HL-60/S4 treated with phorbol 12-myristate 13-acetate at 8.2 ng/mL for 4 days and 3 days (cell line): ENCODE data around the gene TRAFD1.

ENCODE experiments used
- in situ Hi-C: fragments of 300-500 bp; cut with MboI; formaldehyde crosslinking; loops from 2 replicates; pipeline ENCODE4 v1.15.0; 2022; ENCODE audit warnings: low sequenced_read_pairs

Gene TRAFD1

DNA sequence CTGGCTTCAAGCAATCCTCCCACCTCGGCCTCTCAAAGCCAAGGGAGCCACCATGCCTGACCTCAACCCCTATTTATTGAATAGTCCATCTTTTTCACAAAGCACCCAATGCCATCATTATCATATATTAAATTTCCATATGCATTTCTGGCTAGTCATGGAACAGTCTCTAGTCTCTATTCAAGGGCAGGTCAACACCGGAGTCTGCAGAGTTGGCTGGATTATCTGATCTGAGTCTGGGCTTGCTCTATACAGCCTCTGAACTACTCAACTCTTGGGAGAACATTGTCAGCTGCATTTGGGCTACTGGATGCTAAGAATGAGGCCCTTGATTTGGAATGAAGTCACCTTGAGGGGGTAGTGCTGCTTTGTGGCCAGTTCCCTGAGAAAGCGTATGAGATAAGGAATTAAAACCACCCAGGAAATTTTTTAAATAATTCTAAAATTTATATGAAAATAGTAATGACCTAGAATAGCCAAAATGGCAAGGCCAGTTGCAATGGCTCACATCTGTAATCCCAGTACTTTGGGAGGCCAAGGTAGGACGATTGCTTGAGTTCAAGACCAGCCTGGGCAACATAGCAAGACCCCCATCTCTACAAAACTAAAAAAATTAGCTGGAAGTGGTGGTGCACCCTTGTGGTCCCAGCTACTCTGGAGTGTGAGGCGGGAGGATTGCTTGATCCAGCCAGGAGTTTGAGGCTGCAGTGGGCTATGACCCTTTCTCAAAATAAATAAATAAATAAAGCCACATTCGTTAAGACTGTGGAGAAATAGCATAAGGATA, 9.9 kb upstream of the TRAFD1 start:
- in situ Hi-C loops: no loop called here

DNA sequence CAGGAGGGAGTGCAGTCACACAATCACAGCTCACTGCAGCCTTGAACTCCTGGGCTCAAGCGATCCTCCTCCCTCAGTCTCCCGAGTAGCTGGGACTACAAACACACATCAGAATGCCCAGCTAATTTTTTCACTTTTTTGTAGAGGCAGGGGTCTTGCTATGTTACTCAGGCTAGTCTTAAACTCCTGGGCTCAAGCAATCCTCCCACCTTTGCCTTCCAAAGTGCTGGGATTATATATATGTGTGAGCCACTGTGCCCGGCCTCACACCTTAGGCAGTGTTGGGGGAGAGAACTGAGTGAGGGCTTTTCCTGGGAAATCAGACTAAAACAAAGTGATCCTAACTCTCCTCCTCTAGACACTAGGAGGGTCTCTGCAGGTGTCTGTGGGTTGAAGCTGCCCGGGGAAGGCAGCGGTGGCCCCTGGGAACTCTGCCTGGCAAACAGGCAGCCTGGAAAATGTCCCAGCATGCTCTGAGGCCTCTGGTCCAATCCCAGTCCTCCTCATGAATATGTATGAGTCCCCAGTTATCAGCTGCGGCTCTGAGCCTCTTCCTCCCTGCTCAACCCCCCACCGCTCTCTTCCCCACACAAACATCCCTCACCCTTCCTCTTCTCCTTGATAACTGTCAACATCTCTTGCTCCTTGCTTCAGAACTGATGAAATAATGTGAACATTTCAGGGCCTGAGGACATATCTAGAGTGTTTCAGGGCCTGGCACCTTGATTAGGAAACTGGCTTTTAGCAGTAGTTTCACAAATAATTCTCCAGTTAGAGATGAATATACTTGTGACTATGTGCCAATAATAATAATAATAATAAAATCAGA, 8.9 kb upstream of the TRAFD1 start:
- in situ Hi-C loops: no loop called here

- in situ Hi-C loops: no loop called here
These were observed 7.7 kb upstream of the TRAFD1 start for GRCh38 chr12:112117685-112118084.

DNA sequence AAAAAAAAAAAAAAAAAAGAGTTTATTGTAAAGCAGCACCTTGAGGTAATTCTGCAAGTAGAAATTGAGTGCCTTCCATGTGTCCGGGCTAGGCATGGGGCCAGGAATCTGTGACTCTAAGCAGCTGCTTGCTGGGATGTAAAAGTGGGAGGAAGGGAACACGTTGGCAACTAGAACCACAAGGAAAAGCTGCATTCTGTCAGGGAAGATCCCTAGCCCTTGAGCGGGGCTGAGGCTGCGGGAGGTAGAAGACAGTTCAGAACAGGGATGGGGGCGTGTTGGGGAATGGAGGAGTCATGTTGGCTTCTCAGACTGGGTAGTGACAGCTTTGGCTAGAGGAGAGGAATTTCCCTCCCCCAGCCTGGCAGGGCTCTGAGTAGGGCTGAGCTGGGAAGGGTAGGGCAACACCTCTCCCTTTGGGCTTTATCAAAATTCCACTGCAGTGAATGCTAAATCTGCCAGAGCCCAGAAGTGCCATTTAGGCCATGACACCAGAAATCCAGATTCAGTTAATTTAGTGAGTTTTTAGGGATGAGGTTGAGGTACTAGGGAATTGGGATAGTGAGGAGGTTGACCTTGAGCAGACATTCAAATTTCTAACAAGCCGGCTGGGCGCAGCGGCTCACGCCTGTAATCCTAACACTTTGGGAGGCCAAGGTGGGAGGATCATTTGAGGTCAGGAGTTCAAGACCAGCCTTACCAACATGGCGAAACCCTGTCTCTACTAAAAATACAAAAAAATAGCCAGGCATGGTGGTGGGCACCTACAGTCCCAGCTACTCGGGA, 3.4 kb upstream of the TRAFD1 start:
- in situ Hi-C loops: no loop called here

DNA sequence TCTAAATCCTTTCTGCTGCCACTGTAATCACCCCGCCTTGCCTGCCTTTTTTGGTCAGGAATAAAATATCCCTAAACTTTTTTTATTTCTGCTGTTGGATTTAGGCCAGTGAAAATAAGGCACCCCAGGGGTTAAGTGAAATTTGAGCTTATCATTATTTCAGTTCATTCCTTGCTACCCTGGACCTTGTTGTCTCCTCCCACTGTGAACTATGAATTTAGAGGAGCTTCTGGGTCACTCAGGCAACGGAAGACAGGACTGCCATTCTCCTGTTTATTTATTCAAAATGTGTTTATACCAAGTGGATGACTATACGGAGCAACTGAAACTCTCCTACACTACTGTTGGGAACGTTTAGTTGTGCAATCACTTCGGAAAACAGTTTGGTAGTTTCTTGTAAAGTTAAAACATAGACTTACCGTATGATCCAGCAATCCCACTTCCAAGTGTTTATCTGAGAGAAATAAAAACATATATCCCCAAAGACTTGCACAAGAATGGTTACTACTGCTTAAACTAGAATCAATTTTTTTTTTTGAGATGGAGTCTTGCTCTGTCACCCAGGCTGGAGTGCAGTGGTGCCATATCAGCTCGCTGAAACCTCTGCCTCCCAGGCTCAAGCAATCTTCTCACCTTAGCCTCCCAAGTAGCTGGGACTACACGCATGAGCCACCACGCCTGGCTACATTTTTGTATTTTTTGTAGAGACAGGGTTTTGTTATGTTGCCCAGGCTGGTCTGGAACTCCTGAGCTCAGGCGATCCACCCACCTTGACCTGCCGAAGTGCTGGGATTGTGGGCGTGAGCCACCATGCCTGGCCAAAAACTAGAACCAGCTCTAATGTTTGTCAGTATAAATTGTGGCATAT, 2.3 kb upstream of the TRAFD1 start:
- in situ Hi-C loops: no loop called here

DNA sequence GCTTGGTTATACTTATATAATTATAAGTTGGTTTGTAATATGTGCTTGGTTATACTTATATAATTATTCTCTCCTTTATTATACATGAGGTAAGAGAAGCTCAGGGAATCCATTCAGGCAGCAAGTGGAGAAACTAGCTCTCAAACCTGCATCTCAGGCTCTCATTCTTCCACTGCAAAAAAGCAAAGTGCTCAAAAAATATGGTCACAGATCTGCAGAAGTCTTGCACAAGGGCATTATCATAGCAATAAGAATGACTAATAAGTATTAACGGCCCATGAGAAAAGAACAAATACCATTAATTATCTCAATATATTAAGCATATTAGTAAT, 476 bp upstream of the TRAFD1 start:
- in situ Hi-C loops: no loop called here

DNA sequence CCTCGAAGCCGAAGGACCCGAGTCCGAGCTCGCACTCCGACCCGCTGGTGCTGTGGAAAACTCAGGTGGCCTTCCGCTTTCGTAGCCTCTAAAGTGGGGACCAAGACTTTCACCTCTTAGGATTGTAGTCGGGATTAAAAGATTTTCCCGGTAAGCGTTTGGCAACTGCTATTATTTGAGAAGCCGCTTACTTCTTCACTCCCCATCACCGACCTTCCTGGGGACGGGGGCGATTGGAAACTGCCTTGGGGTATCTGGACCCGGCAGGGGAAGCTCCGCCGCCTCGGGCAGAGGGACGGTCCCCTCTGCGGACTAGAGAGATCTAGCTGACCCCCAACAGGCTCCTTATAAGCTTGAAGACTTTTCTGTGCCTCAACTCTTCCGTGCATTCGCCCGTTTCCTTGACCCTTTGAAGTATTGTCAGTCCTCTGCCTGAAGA, 659 bp downstream of the TRAFD1 start:
- in situ Hi-C loops: no loop called here

- in situ Hi-C loops: no loop called here
These were observed 1.6 kb downstream of the TRAFD1 start for GRCh38 chr12:112126911-112127310.

GRCh38 chr12:112130441-112130998, 5.2 kb downstream of the TRAFD1 start:
- in situ Hi-C loops: no loop called here

GRCh38 chr12:112131686-112132085, 6.3 kb downstream of the TRAFD1 start:
- in situ Hi-C loops: no loop called here

- in situ Hi-C loops: no loop called here
These were observed 8.1 kb downstream of the TRAFD1 start for GRCh38 chr12:112133418-112133817.

GRCh38 chr12:112134731-112135130, 9.4 kb downstream of the TRAFD1 start:
- in situ Hi-C loops: no loop called here

- in situ Hi-C loops: no loop called here
These were observed 15.4 kb downstream of the TRAFD1 start for GRCh38 chr12:112140728-112141127.

- in situ Hi-C loops: no loop called here
These were observed 20.8 kb downstream of the TRAFD1 start for GRCh38 chr12:112146123-112146522.

DNA sequence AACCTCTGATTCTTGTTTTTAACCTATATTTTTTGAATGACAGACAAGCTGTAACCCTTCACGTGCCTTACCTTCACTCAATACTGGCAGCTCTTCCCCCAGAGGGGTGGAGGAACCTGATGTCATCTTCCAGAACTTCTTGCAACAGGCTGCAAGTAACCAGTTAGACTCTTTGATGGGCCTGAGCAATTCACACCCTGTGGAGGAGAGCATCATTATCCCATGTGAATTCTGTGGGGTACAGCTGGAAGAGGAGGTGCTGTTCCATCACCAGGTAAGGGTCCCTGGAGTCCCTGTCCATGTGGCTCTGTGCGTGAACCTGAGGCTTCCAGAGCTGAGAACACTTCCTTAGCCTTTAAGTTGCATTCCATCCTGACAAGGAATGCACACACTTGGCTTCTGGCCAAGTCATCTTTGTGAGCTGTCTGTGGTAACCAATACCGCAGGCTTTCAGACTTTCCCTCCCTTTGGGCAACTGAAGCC, 22.7 kb downstream of the TRAFD1 start:
- in situ Hi-C loops: no loop called here

- in situ Hi-C loops: no loop called here
These were observed 24.2 kb downstream of the TRAFD1 start for GRCh38 chr12:112149596-112149995.

- in situ Hi-C loops: no loop called here
These were observed 26.6 kb downstream of the TRAFD1 start for GRCh38 chr12:112151766-112152541.

GRCh38 chr12:112153181-112153892, 28.0 kb downstream of the TRAFD1 start:
- in situ Hi-C loops: no loop called here

DNA sequence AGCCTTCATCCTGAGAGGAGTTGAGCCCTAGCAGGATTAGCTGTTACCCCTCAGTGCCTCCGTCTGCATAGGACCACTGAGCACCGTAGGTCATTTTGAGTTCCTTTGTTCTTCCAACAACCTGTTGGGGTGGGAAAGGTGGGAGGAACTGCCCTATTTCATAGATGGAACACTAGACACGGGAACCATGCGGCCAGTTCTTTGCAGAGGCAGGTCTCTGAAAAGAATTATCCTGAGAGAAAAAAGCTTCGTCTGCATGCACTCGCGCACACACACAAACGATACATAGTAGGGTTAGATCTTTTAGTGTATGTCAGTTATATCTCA, 28.5 kb downstream of the TRAFD1 start:
- in situ Hi-C loops: no loop called here
